ENCODE data around the gene FBXL22. TPM values are rescaled to one million over a fixed set of nuclear protein-coding genes. Genes with fewer than 3 reads are reported as not detected.

Gene FBXL22
- total and polyA plus RNA-seq, 2 donors (not counting 1 experiment from before 2014, with no cell fraction given): 0.50 to 0.87 TPM

DNA sequence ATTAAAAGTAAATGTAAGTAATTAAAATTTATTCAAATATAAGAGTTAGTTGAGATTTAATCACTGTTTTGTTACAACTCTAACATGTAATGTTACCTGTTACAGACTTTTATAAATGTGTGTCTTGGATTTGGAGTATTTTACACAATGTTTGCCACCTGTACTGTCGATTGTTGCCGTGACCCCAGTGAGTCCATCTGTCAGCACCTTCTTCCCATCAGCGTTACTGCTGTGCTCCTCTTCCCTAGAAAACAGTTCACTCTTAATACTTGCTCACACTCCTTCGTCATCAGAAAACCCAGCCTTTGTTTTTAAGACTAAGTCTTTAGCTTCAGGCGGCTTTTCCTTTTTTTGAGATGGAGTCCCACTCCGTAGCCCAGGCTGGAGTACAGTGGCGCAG, 40.5 kb upstream of the FBXL22 start:
- Histone ChIP-seq H4K20me1 (ENCODE audit: control insufficient read depth, extremely low read depth, insufficient read depth, low read length) (no peaks in the 10 kb centered on the region), H3K4me3 (replicated peaks in 1 of 4; ENCODE audit: control extremely low read depth in 1 of 4, insufficient read depth in 1 of 4, low read depth in 3 of 4, low read length in 4 of 4) (no peak overlapping the region), H2AFZ (ENCODE audit: low read length) (no peak overlapping the region), H3K36me3 (ENCODE audit: control insufficient read depth, insufficient read depth, low read length) (peaks cover 9% of the 10 kb centered on the region), H3K9ac (ENCODE audit: insufficient read depth, low read length) (no peak overlapping the region), H3K27me3 (ENCODE audit: control insufficient read depth, insufficient read depth, low read length) (no peaks in the 10 kb centered on the region), H3K4me1 (ENCODE audit: control insufficient read depth, extremely low read depth, insufficient read depth, low read length) (peaks cover 13% of the 10 kb centered on the region), H3K27ac (ENCODE audit: insufficient read depth, low read length) (no peak overlapping the region), H3K4me2 (ENCODE audit: extremely low read depth, insufficient read depth, low read length) (no peak overlapping the region), H3K9me3 (ENCODE audit: control insufficient read depth, insufficient read depth, low read depth, low read length) (no peaks in the 10 kb centered on the region), H3K79me2 (ENCODE audit: control insufficient read depth, insufficient read depth, low read length) (no peaks in the 10 kb centered on the region)
- TF ChIP-seq, protein P1, sequence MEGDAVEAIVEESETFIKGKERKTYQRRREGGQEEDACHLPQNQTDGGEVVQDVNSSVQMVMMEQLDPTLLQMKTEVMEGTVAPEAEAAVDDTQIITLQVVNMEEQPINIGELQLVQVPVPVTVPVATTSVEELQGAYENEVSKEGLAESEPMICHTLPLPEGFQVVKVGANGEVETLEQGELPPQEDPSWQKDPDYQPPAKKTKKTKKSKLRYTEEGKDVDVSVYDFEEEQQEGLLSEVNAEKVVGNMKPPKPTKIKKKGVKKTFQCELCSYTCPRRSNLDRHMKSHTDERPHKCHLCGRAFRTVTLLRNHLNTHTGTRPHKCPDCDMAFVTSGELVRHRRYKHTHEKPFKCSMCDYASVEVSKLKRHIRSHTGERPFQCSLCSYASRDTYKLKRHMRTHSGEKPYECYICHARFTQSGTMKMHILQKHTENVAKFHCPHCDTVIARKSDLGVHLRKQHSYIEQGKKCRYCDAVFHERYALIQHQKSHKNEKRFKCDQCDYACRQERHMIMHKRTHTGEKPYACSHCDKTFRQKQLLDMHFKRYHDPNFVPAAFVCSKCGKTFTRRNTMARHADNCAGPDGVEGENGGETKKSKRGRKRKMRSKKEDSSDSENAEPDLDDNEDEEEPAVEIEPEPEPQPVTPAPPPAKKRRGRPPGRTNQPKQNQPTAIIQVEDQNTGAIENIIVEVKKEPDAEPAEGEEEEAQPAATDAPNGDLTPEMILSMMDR (conservative IDR thresholded peaks at IDR 0.05 in 1 of 2, IDR thresholded peaks at IDR 0.05 in 1 of 2; ENCODE audit: low read depth in 1 of 2, low read length in 2 of 2): no peak
- no peak for TF ChIP-seq EZH2 (IDR thresholded peaks at IDR 0.05; ENCODE audit: low read length, missing control alignments)
- no peak for DNase-seq (ENCODE audit: low read depth in 2 of 2)

DNA sequence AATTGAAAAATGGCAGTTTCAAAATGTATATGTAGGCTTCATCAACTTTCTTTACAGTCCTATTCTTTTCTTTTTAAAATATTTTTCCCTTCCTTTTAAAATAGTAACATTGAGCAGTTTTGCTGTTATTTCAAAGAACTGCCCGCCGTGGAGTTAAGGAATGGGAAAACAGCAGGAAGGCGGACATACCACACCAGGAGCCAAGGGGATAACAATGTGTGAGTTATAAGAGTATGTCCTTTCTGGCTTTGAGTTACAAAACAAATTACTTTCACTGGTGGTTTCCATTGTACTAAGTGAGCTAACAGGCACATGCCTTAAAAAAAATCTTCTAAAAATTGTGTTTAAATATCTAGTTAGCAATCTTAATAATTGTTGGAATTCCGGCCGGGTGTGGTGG, 37.4 kb upstream of the FBXL22 start:
- Histone ChIP-seq H3K4me3 (replicated peaks in 1 of 4; ENCODE audit: control extremely low read depth in 1 of 4, insufficient read depth in 1 of 4, low read depth in 3 of 4, low read length in 4 of 4) (no peak overlapping the region), H3K9me3 (ENCODE audit: control insufficient read depth, insufficient read depth, low read depth, low read length) (no peaks in the 10 kb centered on the region), H3K36me3 (ENCODE audit: control insufficient read depth, insufficient read depth, low read length) (peaks cover 15% of the 10 kb centered on the region), H3K4me1 (ENCODE audit: control insufficient read depth, extremely low read depth, insufficient read depth, low read length) (peaks cover 4% of the 10 kb centered on the region), H3K79me2 (ENCODE audit: control insufficient read depth, insufficient read depth, low read length) (no peaks in the 10 kb centered on the region), H4K20me1 (ENCODE audit: control insufficient read depth, extremely low read depth, insufficient read depth, low read length) (no peaks in the 10 kb centered on the region), H3K4me2 (ENCODE audit: extremely low read depth, insufficient read depth, low read length) (no peak overlapping the region), H3K9ac (ENCODE audit: insufficient read depth, low read length) (no peak overlapping the region), H3K27ac (ENCODE audit: insufficient read depth, low read length) (no peak overlapping the region), H2AFZ (ENCODE audit: low read length) (no peak overlapping the region), H3K27me3 (ENCODE audit: control insufficient read depth, insufficient read depth, low read length) (no peaks in the 10 kb centered on the region)
- no peak for DNase-seq (ENCODE audit: low read depth in 2 of 2)
- TF ChIP-seq EZH2 (IDR thresholded peaks at IDR 0.05; ENCODE audit: low read length, missing control alignments): no peak
- TF ChIP-seq, protein P1 (conservative IDR thresholded peaks at IDR 0.05 in 1 of 2, IDR thresholded peaks at IDR 0.05 in 1 of 2; ENCODE audit: low read depth in 1 of 2, low read length in 2 of 2): no peak

GRCh38 chr15:63560741-63561448, 36.3 kb upstream of the FBXL22 start:
- Histone ChIP-seq H3K4me2 (ENCODE audit: extremely low read depth, insufficient read depth, low read length) (no peak overlapping the region), H3K27me3 (ENCODE audit: control insufficient read depth, insufficient read depth, low read length) (no peaks in the 10 kb centered on the region), H3K27ac (ENCODE audit: insufficient read depth, low read length) (no peak overlapping the region), H3K9me3 (ENCODE audit: control insufficient read depth, insufficient read depth, low read depth, low read length) (no peaks in the 10 kb centered on the region), H3K4me3 (replicated peaks in 1 of 4; ENCODE audit: control extremely low read depth in 1 of 4, insufficient read depth in 1 of 4, low read depth in 3 of 4, low read length in 4 of 4) (no peak overlapping the region), H3K4me1 (ENCODE audit: control insufficient read depth, extremely low read depth, insufficient read depth, low read length) (peaks cover 4% of the 10 kb centered on the region), H3K36me3 (ENCODE audit: control insufficient read depth, insufficient read depth, low read length) (peaks cover 15% of the 10 kb centered on the region), H3K79me2 (ENCODE audit: control insufficient read depth, insufficient read depth, low read length) (no peaks in the 10 kb centered on the region), H4K20me1 (ENCODE audit: control insufficient read depth, extremely low read depth, insufficient read depth, low read length) (no peaks in the 10 kb centered on the region), H3K9ac (ENCODE audit: insufficient read depth, low read length) (no peak overlapping the region), H2AFZ (ENCODE audit: low read length) (no peak overlapping the region)
- no peak for DNase-seq (ENCODE audit: low read depth in 2 of 2)
- TF ChIP-seq, protein P1 (conservative IDR thresholded peaks at IDR 0.05 in 1 of 2, IDR thresholded peaks at IDR 0.05 in 1 of 2; ENCODE audit: low read depth in 1 of 2, low read length in 2 of 2): no peak
- TF ChIP-seq EZH2 (IDR thresholded peaks at IDR 0.05; ENCODE audit: low read length, missing control alignments): no peak
